Transverse colon (tissue), 4 donors: ENCODE measurements around the gene CFAP54. TPM values are rescaled to one million over a fixed set of nuclear protein-coding genes. Genes with fewer than 3 reads are reported as not detected.
"Not testable (repeated sequence)": the region's sequence is repeated elsewhere in the genome, so short reads cannot be mapped to it uniquely, and the experiment has no call there.

Source experiments
- DNase-seq: peaks from one replicate; pipeline ENCODE4 v3.0.0-alpha.2; 2019
- H3K27ac ChIP-seq, 4 donors: fragments of 200-600 bp; sonication (generic); 2 replicates each; pipeline ENCODE4 v1.5.1; 2016 to 2018; ENCODE audit warnings: inconsistent platforms in 4 of 4
- H3K27me3 ChIP-seq: fragments of 200-600 bp; sonication (generic); 2 replicates; pipeline ENCODE4 v1.5.1; 2017; ENCODE audit warnings: inconsistent platforms
- H3K36me3 ChIP-seq, 4 donors: fragments of 200-600 bp; sonication (generic); 2 replicates each; pipeline ENCODE4 v1.5.1; 2017 to 2019; ENCODE audit warnings: inconsistent platforms in 4 of 4
- H3K4me1 ChIP-seq, 4 donors: fragments of 200-600 bp; sonication (generic); 2 replicates each; pipeline ENCODE4 v1.5.1; 2017 to 2020; ENCODE audit warnings: inconsistent platforms in 4 of 4
- H3K4me3 ChIP-seq, 4 donors: fragments of 200-600 bp; sonication (generic); 1 replicate in 1 of 4; 2 replicates in 3 of 4; pipeline versions ENCODE4 v1.5.1 to v1.6.1; 2017 to 2019; ENCODE audit warnings: inconsistent platforms in 4 of 4
- H3K9me3 ChIP-seq, 2 donors: fragments of 200-600 bp; sonication (generic); 2 replicates each; pipeline ENCODE4 v1.5.1; 2017 to 2019; ENCODE audit warnings: inconsistent platforms in 2 of 2
- CTCF ChIP-seq, 5 experiments: fragments of 200-600 bp in 3 of 5; fragments of 450-650 bp in 2 of 5; sonication (generic) in 3 of 5; IDR thresholded peaks; 1 replicate in 2 of 5; 2 replicates in 3 of 5; pipeline ENCODE4 v1.5.1; 2016 to 2017; ENCODE audit warnings: antibody characterized with exemption in 5 of 5, inconsistent platforms in 3 of 5, mild to moderate bottlenecking in 2 of 5, moderate library complexity in 1 of 5
- EP300 ChIP-seq: sonication (generic); formaldehyde crosslinking; IDR thresholded peaks from one replicate; pipeline ENCODE4 v1.6.1; 2017; ENCODE audit warnings: antibody characterized with exemption, low read depth
- POLR2A ChIP-seq: fragments of 450-650 bp; IDR thresholded peaks from one replicate; pipeline ENCODE4 v1.6.1; 2016; ENCODE audit warnings: antibody characterized with exemption, mild to moderate bottlenecking, moderate library complexity
- POLR2AphosphoS5 ChIP-seq, 3 donors: sonication (generic); formaldehyde crosslinking; IDR thresholded peaks; one replicate each; pipeline ENCODE4 v1.6.1; 2016; ENCODE audit warnings: antibody characterized with exemption in 3 of 3
- WGBS, 2 donors: methylation state at CpG; one replicate each; pipeline ENCODE4 v1.1.5; 2018; ENCODE audit warnings: low coverage in 1 of 2; 5-methylcytosine and 5-hydroxymethylcytosine counted together
- in situ Hi-C, 4 donors: fragments of 200-750 bp; cut with MboI; loops; one replicate each; pipeline versions ENCODE4 v1.15.0 to v1.15.1; 2017; ENCODE audit warnings: low sequenced_read_pairs in 3 of 4, low pct_ligation_motif_present in 1 of 4, low pct_unique_long_range_greater_than_20kb in 1 of 4
- intact Hi-C: fragments of 100-400 bp; cut with DNase I; formaldehyde crosslinking; loops from one replicate; pipeline ENCODE4 v1.15.1; 2023; ENCODE audit warnings: low total_unique reads
- total RNA-seq, 4 donors: library from RNA; depleted of rRNA; stranded (reverse); fragments of >200 nt; gene quantifications; one replicate each; pipeline ENCODE4 v1.1.0, GENCODE V29; 2016

CFAP54 gene
- total RNA-seq, 4 donors from 2014 or later, result 0.14 to 22.3 (median 2.1) TPM; not detected in 1

- WGBS, 2 donors, result 92 to 97% methylated on average over 2 of the region's 2 CpGs
- TF ChIP-seq EP300, result no peak
- TF ChIP-seq CTCF (IDR thresholded peaks at IDR 0.05), result no peak
- no peak for TF ChIP-seq POLR2A
- TF ChIP-seq POLR2AphosphoS5 (IDR thresholded peaks at IDR 0.05), result no peak
Observed at GRCh38 chr12:96483116-96483515, 6.3 kb upstream of the CFAP54 start.

GRCh38 chr12:96486751-96487613 lies 2.4 kb upstream of the CFAP54 start:
- TF ChIP-seq POLR2A (no peak), POLR2AphosphoS5 (IDR thresholded peaks at IDR 0.05) (no peak), CTCF (IDR thresholded peaks at IDR 0.05) (no peak), EP300 (no peak)
- Histone ChIP-seq H3K27me3 (peaks cover 4% of the 10 kb centered on the region), H3K27ac (no peak overlapping the region), H3K9me3 (no peaks in the 10 kb centered on the region), H3K4me3 (no peak overlapping the region), H3K36me3 (no peaks in the 10 kb centered on the region), H3K4me1 (peaks cover 0 to 7% (median 0%) of the 10 kb centered on the region in 4 donors)
- in situ Hi-C loops, result no loop called here
- no peak for DNase-seq
- 80 to 91% methylated on average over 1 to 12 of the region's 12 CpGs for WGBS, 2 donors
- intact Hi-C loops, result no loop called here

More at GRCh38 chr12:96483116-96483515, 6.3 kb upstream of the CFAP54 start:
- Histone ChIP-seq H3K4me1 (no peaks in the 10 kb centered on the region), H3K9me3 (no peaks in the 10 kb centered on the region), H3K27ac (no peak overlapping the region), H3K27me3 (no peaks in the 10 kb centered on the region), H3K36me3 (no peaks in the 10 kb centered on the region), H3K4me3 (no peak overlapping the region)
- in situ Hi-C loops, result no loop called here
- intact Hi-C loops, result no loop called here
- no peak for DNase-seq

- TF ChIP-seq POLR2AphosphoS5 (IDR thresholded peaks at IDR 0.05), result no peak
- TF ChIP-seq CTCF (IDR thresholded peaks at IDR 0.05), result no peak
- no peaks in the 10 kb centered on the region for H3K36me3 ChIP-seq
- DNase-seq, result no peak
- WGBS, 2 donors, result 80 to 88% methylated on average over 3 of the region's 3 CpGs
- peaks cover 0 to 7% (median 0%) of the 10 kb centered on the region in 4 donors for H3K4me1 ChIP-seq
- H3K27me3 ChIP-seq, result peaks cover 4% of the 10 kb centered on the region
- H3K4me3 ChIP-seq, result no peak overlapping the region
- H3K27ac ChIP-seq, result no peak overlapping the region
- in situ Hi-C loops (no loop called here), intact Hi-C loops (loop anchor here (2.0 kb wide), 1 partner anchor 27 kb away; no protein-coding TSS in a partner anchor)
- no peaks in the 10 kb centered on the region for H3K9me3 ChIP-seq
Observed at GRCh38 chr12:96487634-96488033, 1.7 kb upstream of the CFAP54 start.

- DNase-seq, result no peak
- intact Hi-C loops, result no loop called here
- in situ Hi-C loops, result loop anchor here in 1 of 4 donors (10.0 kb wide), 1 partner anchor 88 kb away; the partner anchor contains the start of gene CDK17
Observed at GRCh38 chr12:96493106-96493505, 3.7 kb downstream of the CFAP54 start.

GRCh38 chr12:96494154-96494553 lies 4.8 kb downstream of the CFAP54 start:
- intact Hi-C loops, DNase-seq, H3K9me3 ChIP-seq, H3K4me3 ChIP-seq, H3K27ac ChIP-seq, H3K27me3 ChIP-seq, H3K36me3 ChIP-seq: not testable (repeated sequence)
- H3K4me1 ChIP-seq, result peaks cover 0 to 10% (median 0%) of the 10 kb centered on the region in 4 donors
- in situ Hi-C loops, result loop anchor here in 1 of 4 donors (10.0 kb wide), 1 partner anchor 89 kb away; the partner anchor contains the start of gene CDK17
- 96% methylated on average over 6 of the region's 6 CpGs; no CpG with 5 or more reads in 1 of the 2 donors for WGBS, 2 donors

More at GRCh38 chr12:96493106-96493505, 3.7 kb downstream of the CFAP54 start:
- no peaks in the 10 kb centered on the region for H3K36me3 ChIP-seq
- H3K9me3 ChIP-seq, result no peaks in the 10 kb centered on the region
- peaks cover 4% of the 10 kb centered on the region for H3K27me3 ChIP-seq
- TF ChIP-seq POLR2A, result no peak
- no peak for TF ChIP-seq CTCF (IDR thresholded peaks at IDR 0.05)
- no peak for TF ChIP-seq POLR2AphosphoS5 (IDR thresholded peaks at IDR 0.05)
- peaks cover 0 to 10% (median 0%) of the 10 kb centered on the region in 4 donors for H3K4me1 ChIP-seq
- no peak overlapping the region for H3K27ac ChIP-seq
- H3K4me3 ChIP-seq, result no peak overlapping the region
